HUES48 (cell line): ENCODE measurements around the gene SLC23A2.

Source experiments
- H3K27ac ChIP-seq: one replicate; pipeline ENCODE4 v1.7.0; 2013; ENCODE audit warnings: low read depth, low read length, inconsistent platforms
- H3K27me3 ChIP-seq: 2 replicates; pipeline ENCODE4 v1.6.1; 2013; ENCODE audit warnings: mild to moderate bottlenecking, low read length; ENCODE audit not compliant: control insufficient read depth, insufficient read depth
- H3K36me3 ChIP-seq: 2 replicates; pipeline ENCODE4 v1.6.1; 2013; ENCODE audit warnings: low read length; ENCODE audit not compliant: control insufficient read depth, insufficient read depth
- H3K4me1 ChIP-seq: 2 replicates; pipeline ENCODE4 v1.6.1; 2013; ENCODE audit warnings: mild to moderate bottlenecking, low read length; ENCODE audit not compliant: control insufficient read depth, insufficient read depth
- H3K4me3 ChIP-seq: 2 replicates; pipeline ENCODE4 v1.5.1; 2013; ENCODE audit warnings: mild to moderate bottlenecking, low read depth, low read length
- H3K9ac ChIP-seq: 2 replicates; pipeline ENCODE4 v1.6.1; 2013; ENCODE audit warnings: mild to moderate bottlenecking, low read depth, low read length, moderate library complexity
- H3K9me3 ChIP-seq: 2 replicates; pipeline ENCODE4 v1.6.1; 2013; ENCODE audit warnings: low read length; ENCODE audit not compliant: control insufficient read depth, insufficient read depth

SLC23A2 gene

DNA sequence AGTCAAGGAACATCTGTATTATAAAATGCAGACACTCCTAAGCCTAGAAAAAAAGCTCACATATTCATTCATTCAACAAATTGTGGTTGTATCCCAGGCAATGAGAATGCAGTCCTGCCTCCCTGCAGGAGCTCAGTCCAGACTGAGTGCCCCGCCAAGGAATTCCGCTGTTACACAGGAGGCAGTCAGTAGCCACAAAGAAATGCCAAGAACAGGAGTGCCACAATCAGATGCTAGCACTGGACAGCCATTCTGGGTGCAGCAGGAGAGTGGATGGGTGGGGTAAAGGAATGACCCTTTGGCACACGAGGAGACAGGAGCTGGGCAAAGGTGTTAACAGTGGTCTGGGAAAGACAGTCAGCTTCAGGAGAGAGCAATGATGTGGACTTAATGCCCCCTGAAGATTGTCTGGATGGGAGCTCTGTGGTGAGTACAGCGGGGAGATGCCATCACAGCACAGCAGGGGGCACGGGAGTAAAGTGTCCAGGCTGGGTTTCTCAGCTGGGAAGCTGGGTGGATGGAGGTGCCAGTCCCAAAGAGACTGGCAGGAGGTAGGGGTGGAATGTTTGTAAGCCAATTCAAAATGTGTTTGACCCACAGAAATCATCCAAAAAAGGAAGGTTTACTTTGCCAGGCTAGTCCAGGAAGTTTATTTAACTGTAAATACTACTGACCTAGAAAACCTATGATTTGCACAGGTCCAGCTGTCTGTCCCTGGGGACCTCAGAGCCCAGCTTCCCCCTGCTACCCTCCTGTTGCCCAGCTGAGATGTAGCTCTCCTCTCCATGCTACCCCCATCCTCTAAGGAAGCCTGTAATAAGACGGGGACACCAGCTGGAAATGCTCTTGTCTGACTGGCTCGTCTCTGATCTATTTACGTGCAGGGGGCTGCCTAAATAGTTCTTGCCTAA lies 84.1 kb downstream of the SLC23A2 start:
- Histone ChIP-seq H3K9me3 (no peaks in the 10 kb centered on the region), H3K9ac (no peak overlapping the region), H3K36me3 (no peaks in the 10 kb centered on the region), H3K4me1 (peaks cover 18% of the 10 kb centered on the region), H3K27ac (no peak overlapping the region), H3K27me3 (no peaks in the 10 kb centered on the region), H3K4me3 (no peak overlapping the region)

DNA sequence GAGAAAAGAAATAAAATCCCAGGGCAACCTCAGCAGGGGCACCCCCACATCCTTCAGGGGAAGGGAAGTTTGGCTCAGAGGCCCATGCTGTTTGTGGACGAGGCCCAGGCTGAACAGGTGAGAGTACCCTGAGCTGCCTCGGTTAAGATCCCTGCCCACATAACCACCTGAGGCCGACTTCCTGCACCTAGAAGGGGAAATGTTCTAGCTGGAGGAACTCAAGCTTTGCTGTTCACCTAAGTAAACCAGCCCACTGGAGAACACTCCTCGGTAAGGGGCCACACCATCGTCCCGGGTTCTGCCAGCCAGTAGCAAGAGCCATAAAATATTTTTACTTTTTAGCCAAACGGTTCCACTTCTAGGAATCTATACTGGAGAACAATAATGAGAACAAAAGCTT lies 88.2 kb downstream of the SLC23A2 start:
- no peaks in the 10 kb centered on the region for H3K9me3 ChIP-seq
- H3K4me1 ChIP-seq = peaks cover 11% of the 10 kb centered on the region
- H3K27me3 ChIP-seq = no peaks in the 10 kb centered on the region
- no peaks in the 10 kb centered on the region; the same call in 1 of the 2 replicates for H3K36me3 ChIP-seq
- H3K27ac ChIP-seq = peak overlapping the region; percentile 36
- H3K4me3 ChIP-seq = no peak overlapping the region
- no peak overlapping the region for H3K9ac ChIP-seq

DNA sequence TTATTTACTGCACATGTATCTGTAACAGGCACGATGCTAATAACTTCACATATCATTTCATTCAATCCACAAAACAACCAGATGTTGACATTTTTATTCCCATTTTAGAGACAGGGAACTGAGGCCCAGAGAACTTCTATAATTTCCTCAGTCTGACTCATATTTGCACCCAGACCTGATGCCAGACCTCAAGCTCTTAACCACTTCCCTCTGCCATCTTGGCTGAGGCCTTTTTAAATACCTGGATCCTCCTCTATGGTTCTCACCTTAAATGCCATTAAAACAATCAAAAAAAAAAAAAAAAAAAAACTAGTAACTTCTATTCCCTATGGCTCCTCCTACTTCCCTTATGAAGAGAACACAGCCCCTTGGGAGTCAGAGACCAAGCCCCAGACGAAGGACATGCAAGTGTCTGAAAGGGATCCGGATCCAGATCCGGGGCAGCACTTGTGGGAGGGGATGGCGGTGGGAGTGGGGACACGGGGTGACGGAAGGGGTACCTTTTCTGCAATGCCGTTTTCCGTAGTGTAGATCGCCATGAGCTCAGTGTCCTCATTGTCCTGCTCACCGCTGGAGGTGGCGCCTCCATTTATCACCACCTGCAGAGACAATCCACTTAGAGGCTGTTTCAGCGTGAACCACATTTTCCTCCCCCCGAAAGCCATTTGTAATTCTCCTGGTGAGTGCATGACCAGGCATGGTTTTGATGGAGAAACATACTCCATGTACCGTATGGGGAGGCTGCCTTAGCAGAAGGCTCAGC lies 88.7 kb downstream of the SLC23A2 start:
- no peaks in the 10 kb centered on the region; the same call in 1 of the 2 replicates for H3K36me3 ChIP-seq
- H3K4me1 ChIP-seq = peaks cover 9% of the 10 kb centered on the region
- H3K27me3 ChIP-seq = no peaks in the 10 kb centered on the region
- H3K9me3 ChIP-seq = no peaks in the 10 kb centered on the region
- peak overlapping the region; percentile 36 for H3K27ac ChIP-seq
- no peak overlapping the region for H3K4me3 ChIP-seq
- no peak overlapping the region for H3K9ac ChIP-seq

DNA sequence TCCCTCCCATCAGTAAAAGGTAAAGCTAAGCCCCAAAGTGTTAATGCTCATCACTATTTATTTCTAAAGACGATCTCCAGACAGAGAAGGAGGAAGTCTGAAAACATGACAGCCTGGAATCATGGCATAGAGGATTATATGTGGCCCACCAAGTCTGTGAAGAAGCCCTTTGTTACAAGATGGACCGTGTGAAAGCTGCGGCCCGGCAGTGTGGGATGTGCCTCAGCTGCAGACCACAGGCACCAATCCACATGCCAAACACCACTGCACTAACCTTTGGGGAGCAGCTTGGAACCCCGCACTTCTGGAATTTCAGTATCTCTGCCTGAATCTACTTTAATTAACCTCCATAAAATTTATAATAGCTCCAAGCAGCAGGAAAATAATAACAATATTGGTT lies 90.4 kb downstream of the SLC23A2 start:
- Histone ChIP-seq H3K9ac (no peak overlapping the region), H3K4me1 (peaks cover 5% of the 10 kb centered on the region; the same call in 1 of the 2 replicates), H3K9me3 (no peaks in the 10 kb centered on the region), H3K4me3 (no peak overlapping the region), H3K27me3 (no peaks in the 10 kb centered on the region), H3K27ac (no peak overlapping the region), H3K36me3 (no peaks in the 10 kb centered on the region; the same call in 1 of the 2 replicates)

DNA sequence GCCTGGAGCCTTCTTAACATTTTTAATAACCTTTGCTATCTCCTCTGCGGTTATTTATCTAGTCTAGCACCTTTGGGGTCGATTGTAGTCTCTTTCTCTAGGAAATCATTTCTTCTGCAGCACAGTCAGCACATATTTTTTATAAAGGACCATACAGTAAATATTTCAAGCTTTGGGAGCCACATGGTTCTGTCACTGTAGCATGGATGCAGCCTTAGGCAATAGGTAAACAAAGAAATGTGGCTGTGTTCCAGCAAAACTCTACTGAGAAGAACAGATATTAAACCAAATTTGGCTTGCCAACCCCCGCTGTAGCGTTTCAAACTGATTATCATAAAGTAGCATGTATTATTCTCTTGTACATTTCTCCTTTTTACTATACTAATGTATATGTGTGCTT lies 95.7 kb downstream of the SLC23A2 start:
- Histone ChIP-seq H3K9ac (no peak overlapping the region), H3K27me3 (no peaks in the 10 kb centered on the region), H3K36me3 (no peaks in the 10 kb centered on the region; the same call in 1 of the 2 replicates), H3K4me1 (no peaks in the 10 kb centered on the region), H3K9me3 (no peaks in the 10 kb centered on the region), H3K27ac (no peak overlapping the region), H3K4me3 (no peak overlapping the region)

DNA sequence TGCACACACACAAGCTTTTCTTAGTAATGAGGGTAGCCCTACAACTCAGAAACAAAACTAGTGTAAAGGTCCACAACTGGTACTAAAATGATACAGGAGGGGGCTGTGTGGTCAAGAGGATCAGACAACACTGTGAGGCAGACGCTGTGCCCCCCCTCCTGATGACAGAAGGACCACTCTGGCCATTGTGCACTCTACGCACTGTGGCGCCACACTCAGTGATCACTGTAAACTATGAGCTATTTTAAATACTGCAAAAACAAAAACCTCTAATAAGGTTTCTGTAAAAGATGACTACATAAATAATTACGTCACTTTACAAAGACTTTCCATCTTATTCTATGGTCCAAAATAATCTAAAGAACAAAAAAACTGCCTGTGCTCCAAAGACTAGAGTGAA lies 96.1 kb downstream of the SLC23A2 start:
- Histone ChIP-seq H3K4me3 (no peak overlapping the region), H3K27ac (no peak overlapping the region), H3K9me3 (no peaks in the 10 kb centered on the region), H3K36me3 (no peaks in the 10 kb centered on the region), H3K27me3 (no peaks in the 10 kb centered on the region), H3K9ac (no peak overlapping the region), H3K4me1 (no peaks in the 10 kb centered on the region)

DNA sequence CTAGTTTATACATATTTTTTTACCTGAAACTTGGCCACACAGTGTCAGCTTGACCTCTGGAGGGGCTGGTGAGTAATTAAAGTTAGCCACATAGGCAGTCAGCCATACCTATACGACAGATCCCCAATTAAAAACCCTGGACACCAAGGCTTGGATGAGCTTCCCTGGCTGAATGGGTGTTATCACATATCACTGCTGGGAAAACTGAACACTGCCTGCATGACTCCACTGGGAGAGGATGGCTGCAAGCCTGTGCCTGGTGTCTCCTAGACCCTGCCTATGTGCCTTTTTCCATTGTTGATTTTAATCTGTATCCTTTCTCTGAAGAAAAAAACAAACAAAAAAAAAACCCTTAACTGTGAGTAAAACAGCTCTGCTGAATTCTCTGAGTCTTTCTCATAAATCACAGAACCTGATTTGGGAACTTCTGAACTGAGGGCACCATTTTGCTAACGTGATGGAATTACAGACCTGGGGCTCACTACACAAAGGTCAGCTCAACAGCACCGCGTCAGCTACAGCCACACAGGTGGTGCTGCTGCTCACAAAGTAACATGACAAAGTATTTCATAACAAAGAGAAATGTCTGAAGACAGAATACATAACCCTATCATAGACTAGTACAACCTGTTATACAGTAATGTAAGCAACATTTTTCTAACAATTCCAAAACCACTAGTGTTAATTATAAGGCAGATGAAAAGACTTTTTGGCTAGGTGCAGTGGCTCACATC lies 97.0 kb downstream of the SLC23A2 start:
- Histone ChIP-seq H3K9me3 (no peaks in the 10 kb centered on the region), H3K27ac (no peak overlapping the region), H3K36me3 (peaks cover 3% of the 10 kb centered on the region; the same call in 1 of the 2 replicates), H3K27me3 (no peaks in the 10 kb centered on the region), H3K4me3 (no peak overlapping the region), H3K9ac (no peak overlapping the region), H3K4me1 (no peaks in the 10 kb centered on the region)

DNA sequence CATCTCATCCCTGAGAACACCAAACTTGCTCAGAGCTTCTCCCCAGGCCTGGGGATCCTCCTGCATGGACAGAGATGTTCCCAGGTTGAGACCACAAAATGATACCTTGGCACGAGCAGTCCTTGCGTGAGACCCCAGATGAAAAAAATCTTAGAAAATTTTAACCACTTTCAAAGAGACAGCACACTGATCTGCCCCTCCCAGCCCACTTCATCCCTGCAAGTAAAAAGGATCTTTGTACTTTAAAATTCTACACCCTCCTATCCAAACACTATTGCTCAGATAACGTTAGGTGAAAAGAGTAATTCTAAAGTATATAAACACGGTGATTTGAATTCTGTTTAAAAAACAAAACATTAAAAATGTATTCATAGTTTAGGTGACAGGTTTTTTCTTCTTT lies 98.5 kb downstream of the SLC23A2 start:
- peaks cover 5% of the 10 kb centered on the region; the same call in 1 of the 2 replicates for H3K36me3 ChIP-seq
- H3K27me3 ChIP-seq = no peaks in the 10 kb centered on the region
- H3K27ac ChIP-seq = no peak overlapping the region
- H3K9me3 ChIP-seq = no peaks in the 10 kb centered on the region
- H3K4me3 ChIP-seq = no peak overlapping the region
- no peak overlapping the region for H3K9ac ChIP-seq
- no peaks in the 10 kb centered on the region for H3K4me1 ChIP-seq

DNA sequence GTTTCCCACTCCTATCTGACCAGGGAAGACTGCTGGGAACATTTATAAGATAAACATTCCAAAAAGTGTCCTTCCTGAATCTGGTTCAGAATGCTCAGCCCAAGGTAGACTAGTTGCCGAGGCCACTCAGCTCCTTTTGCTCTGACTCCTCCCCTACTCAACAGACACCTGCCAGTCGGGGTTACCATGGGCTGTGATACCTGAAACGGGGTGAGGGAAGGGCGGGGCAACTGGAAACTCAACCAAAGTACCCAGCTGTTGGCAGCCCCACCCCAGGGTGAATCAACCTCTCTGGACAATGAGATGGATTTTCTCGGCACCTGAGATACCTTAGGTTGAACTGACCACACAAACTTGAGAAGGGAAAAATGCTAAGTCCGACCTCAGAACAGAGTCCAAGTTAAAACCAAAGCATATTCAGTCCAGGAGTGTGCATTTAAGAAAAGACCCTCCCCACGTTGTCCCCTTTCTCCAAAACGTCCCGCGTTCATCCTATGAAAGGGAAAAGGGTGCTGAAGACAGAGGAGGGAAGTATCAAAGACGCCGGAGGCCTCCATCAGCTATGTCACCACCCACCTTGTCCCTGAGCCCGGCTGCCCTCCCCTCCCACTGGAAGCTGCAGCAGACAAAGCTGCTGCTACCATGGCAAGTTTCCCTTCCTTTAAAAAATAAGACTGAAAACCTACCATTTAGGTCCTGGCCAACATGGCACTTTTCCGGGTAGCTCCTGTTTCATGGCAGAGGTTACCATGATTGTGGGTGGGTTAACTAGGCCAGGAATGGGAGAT lies 100.1 kb downstream of the SLC23A2 start:
- Histone ChIP-seq H3K4me3 (no peak overlapping the region), H3K27ac (no peak overlapping the region), H3K36me3 (peaks cover 5% of the 10 kb centered on the region; the same call in 1 of the 2 replicates), H3K4me1 (peaks cover 9% of the 10 kb centered on the region), H3K9me3 (no peaks in the 10 kb centered on the region), H3K9ac (no peak overlapping the region), H3K27me3 (no peaks in the 10 kb centered on the region)
